ENCODE results near the gene POGZ.
"Not testable (repeated sequence)": the region's sequence is repeated elsewhere in the genome, so short reads cannot be mapped to it uniquely, and the experiment has no call there.

The POGZ gene

DNA sequence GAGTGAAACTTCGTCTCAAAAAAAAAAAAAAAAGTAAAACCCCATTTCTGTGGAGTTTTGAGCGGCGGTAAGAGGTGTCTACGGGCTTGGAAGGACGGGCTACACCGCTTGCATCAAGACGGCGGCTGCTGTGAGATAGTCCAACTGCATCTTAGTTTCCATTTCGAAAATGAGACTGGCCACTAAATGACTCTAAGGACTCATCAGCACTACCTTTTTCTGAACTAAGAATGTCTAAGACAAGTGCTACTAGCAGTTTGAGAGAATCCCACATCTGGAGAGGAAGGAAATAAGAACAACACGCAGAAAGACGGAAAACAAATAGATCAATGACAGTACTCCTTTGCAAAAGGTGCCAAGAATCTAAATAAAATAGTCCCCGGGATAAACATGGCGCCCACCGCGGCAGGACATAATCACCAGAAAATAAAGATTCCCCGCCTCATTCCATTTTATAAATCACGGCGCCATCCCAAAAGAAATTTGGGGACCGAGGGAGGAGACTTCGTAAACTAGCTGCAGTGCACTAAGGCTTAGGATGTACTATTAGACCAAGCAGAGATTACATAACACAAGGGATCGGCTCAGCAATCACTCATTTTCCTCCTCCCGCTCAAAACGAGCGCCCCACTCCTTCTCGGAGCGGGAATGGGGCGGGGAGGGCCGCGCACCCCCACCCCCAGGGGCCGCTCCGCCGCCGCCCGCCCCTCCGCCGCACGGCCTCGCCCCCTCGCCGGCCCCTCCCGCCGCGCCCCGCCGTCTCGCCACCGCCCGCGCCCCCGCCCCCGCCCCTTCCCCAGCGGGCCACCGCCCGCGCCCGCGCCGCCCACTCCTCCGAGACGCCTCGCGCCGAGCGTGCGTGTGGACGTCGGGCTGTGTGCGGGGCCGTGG is 1.1 kb downstream of the POGZ start:
- TF ChIP-seq Cebpa-rat (IDR thresholded peaks at IDR 0.05), result no peak
- no peaks in the 10 kb centered on the region for H3K9me3 ChIP-seq (replicated peaks in 1 of 11)
- peak overlapping the region; percentile 70 to 78 (median 75) for H3K4me3 ChIP-seq
- no peaks in the 10 kb centered on the region for H3K27me3 ChIP-seq
- peak overlapping the region; percentile 84 to 96 (median 90) for H3K4me2 ChIP-seq
- H4K20me1 ChIP-seq, result peaks cover 28 to 52% (median 44%) of the 10 kb centered on the region in 11 experiments; a peak in 21 of 22 replicates
- peaks cover 31 to 42% (median 39%) of the 10 kb centered on the region in 10 experiments for H3K4me1 ChIP-seq
- H3K9ac ChIP-seq, result peak overlapping the region; percentile 84 to 89 (median 87)
- peaks cover 7 to 19% (median 15%) of the 10 kb centered on the region in 11 experiments; a peak in 20 of 22 replicates for H3K36me3 ChIP-seq
- H3K27ac ChIP-seq, result peak overlapping the region; percentile 81 to 93 (median 87)

DNA sequence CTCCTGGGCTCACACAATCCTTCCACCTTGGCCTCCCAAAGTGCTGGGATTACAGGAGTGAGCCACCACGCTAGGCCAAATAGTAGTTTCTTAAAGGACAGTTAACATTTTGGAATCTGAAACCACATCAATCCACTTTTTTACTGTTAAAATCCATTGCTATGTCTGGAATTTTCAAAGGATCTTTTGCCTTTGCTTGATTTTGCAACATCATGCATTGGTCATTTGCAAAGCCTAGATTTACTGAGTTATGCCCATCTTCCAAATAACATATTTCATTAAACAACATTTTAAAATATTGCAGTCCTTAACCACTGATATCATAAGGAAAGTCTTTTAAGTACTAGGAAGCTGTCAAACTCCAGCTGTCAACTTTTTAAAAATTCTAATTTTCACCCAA is 3.3 kb downstream of the POGZ start:
- H3K4me2 ChIP-seq, result peak overlapping the region; percentile 84 to 96 (median 90)
- H3K9ac ChIP-seq, result no peak overlapping the region; a peak in 1 of 22 replicates
- TF ChIP-seq Cebpa-rat (IDR thresholded peaks at IDR 0.05), result no peak

DNA sequence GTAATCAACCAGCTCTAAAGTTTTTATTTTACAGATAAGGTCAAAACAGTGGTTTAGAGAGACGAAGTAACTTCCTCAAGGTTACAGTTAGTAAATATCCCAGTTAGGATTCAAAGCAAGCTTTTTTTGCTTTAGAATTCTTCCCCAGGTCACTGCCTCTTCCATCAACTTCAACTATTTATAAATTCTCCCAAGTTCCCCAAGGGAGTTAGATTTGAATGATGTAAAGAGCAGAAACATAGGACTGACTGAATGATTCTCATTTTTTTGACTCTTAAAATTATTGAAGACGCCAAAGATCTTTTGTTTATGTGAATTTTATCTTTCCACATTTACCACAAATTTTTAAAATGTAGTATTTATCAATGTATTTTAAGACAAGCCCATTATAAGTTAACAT is 4.1 kb downstream of the POGZ start:
- Histone ChIP-seq H3K9me3 (replicated peaks in 1 of 11) (no peaks in the 10 kb centered on the region), H4K20me1 (peaks cover 52 to 81% (median 73%) of the 10 kb centered on the region in 11 experiments), H3K4me1 (peaks cover 31 to 42% (median 39%) of the 10 kb centered on the region in 10 experiments), H3K4me3 (no peak overlapping the region), H3K4me2 (peak overlapping the region; percentile 67 to 96 (median 90); a peak in 21 of 22 replicates), H3K36me3 (peaks cover 25 to 48% (median 34%) of the 10 kb centered on the region in 11 experiments), H3K9ac (no peak overlapping the region), H3K27me3 (no peaks in the 10 kb centered on the region), H3K27ac (peak overlapping the region in 2 of 11 experiments; percentile 3 to 51; a peak in 4 of 22 replicates)
- no peak for TF ChIP-seq Cebpa-rat (IDR thresholded peaks at IDR 0.05)

More for the DNA sequence above, 3.3 kb downstream of the POGZ start:
- H4K20me1 ChIP-seq, result peaks cover 45 to 74% (median 66%) of the 10 kb centered on the region in 11 experiments
- H3K36me3 ChIP-seq, result peaks cover 18 to 40% (median 27%) of the 10 kb centered on the region in 11 experiments; a peak in 21 of 22 replicates
- no peaks in the 10 kb centered on the region for H3K27me3 ChIP-seq
- peak overlapping the region in 7 of 11 experiments; percentile 1 to 89 (median 41); a peak in 7 of 22 replicates for H3K27ac ChIP-seq
- H3K4me1 ChIP-seq, result peaks cover 31 to 42% (median 39%) of the 10 kb centered on the region in 10 experiments
- no peak overlapping the region for H3K4me3 ChIP-seq
- no peaks in the 10 kb centered on the region for H3K9me3 ChIP-seq (replicated peaks in 1 of 11)

DNA sequence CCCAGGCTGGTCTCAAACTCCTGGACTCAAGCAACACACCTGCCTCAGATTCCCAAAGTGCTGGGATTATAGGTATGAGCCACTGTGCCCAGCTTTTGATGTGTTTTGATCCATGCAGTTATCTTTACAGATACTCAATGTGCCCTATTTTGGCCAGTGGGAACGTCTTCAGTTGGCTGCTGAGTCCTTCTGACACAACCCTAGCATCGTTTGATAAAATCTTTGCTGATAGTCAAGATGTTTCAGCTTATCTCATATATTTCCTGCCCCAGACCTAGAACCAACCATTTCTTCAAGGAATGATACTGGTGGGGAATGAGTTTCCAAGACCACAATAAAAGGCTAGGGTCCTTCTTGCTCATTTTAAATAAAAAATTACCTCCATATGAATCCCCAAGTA is 11.6 kb downstream of the POGZ start:
- TF ChIP-seq Cebpa-rat (IDR thresholded peaks at IDR 0.05), result no peak
- Histone ChIP-seq H3K9ac (no peak overlapping the region), H3K4me1 (peaks cover 20 to 32% (median 27%) of the 10 kb centered on the region in 10 experiments), H3K9me3 (replicated peaks in 1 of 11) (peaks cover 0 to 4% (median 0%) of the 10 kb centered on the region in 11 experiments; a peak in 1 of 22 replicates), H3K36me3 (peaks cover 19 to 62% (median 46%) of the 10 kb centered on the region in 11 experiments), H3K27ac (no peak overlapping the region), H3K4me2 (no peak overlapping the region), H3K4me3 (no peak overlapping the region), H3K27me3 (no peaks in the 10 kb centered on the region), H4K20me1 (peaks cover 81 to 100% (median 99%) of the 10 kb centered on the region in 11 experiments)

DNA sequence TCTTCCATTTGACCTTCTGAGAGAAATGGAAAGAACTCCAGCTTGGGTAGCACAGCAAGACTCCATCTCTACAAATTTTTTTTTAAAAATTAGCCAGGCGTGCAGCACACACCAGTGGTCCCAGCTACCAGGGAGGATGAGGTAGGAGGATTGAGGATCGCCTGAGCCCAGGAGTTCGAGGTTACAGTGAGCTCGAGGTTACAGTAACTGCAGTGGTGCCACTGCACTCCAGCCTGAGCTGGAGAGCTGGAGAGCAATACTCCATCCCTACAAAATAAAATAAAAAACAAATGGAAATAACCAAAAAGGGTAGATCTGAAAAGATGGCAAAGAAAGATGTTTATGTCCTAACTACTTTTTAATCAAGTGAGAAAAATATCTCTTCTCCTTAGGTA is 14.5 kb downstream of the POGZ start:
- Histone ChIP-seq H3K9me3 (replicated peaks in 1 of 11) (peaks cover 0 to 4% (median 0%) of the 10 kb centered on the region in 11 experiments; a peak in 1 of 22 replicates), H4K20me1 (peaks cover 76 to 100% (median 96%) of the 10 kb centered on the region in 11 experiments), H3K27me3 (no peaks in the 10 kb centered on the region), H3K27ac (peak overlapping the region in 9 of 11 experiments; percentile 8 to 49 (median 28); a peak in 10 of 22 replicates), H3K9ac (peak overlapping the region in 8 of 11 experiments; percentile 11 to 55 (median 36); a peak in 7 of 22 replicates), H3K4me1 (peaks cover 20 to 44% (median 32%) of the 10 kb centered on the region in 10 experiments), H3K4me3 (no peak overlapping the region), H3K36me3 (peaks cover 30 to 64% (median 51%) of the 10 kb centered on the region in 11 experiments), H3K4me2 (peak overlapping the region; percentile 44 to 65 (median 47))
- TF ChIP-seq Cebpa-rat (IDR thresholded peaks at IDR 0.05), result no peak

DNA sequence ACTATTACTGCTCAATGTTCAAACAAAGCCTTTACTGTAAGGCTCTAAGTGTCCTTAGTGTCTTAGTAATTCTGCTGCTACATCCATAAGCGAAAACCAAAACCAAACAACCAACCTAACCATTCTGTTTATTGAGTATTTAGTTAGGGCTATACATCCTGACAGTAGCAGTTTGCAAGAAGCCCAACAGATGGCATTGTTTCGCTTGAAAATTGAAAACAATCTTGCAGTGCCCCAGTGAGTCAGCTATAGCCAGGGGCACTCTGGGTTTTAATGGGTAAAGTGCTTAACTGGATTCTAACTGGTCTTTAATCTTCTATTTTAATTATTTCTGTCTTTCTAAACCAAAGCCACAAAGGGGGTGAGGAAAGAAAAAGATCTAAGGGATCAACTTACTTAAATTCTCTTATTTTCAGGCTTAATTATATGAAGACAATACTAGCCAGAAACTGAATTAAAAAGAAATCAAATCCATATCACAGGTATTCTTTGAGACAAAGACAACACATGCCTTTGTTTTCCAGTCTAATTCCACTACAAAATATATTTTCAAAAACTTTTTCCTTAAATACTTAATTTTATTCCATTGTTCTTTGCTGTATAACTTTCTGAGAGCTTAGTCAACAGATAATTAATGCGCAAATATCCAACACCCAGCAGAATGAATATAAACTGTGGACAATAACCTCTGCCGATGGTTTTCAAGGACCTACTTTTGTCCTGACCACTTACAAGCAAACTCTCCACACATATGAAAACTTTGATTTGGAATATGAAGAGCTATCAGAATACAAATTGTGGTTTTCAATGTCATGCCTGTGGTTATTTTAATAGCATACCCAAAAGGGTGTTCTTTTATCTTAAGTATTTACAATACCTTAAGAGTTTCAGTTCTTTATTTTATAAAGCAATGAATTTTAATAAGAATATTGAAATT is 15.2 kb downstream of the POGZ start:
- Histone ChIP-seq H3K4me3 (no peak overlapping the region), H3K9me3 (replicated peaks in 1 of 11) (peaks cover 0 to 4% (median 0%) of the 10 kb centered on the region in 11 experiments; a peak in 1 of 22 replicates), H3K27me3 (no peaks in the 10 kb centered on the region), H4K20me1 (peaks cover 69 to 100% (median 96%) of the 10 kb centered on the region in 11 experiments), H3K4me2 (peak overlapping the region in 10 of 11 experiments; percentile 44 to 65 (median 46); a peak in 17 of 22 replicates), H3K27ac (peak overlapping the region in 6 of 11 experiments; percentile 8 to 49 (median 28); a peak in 7 of 22 replicates), H3K36me3 (peaks cover 30 to 64% (median 51%) of the 10 kb centered on the region in 11 experiments), H3K4me1 (peaks cover 20 to 50% (median 39%) of the 10 kb centered on the region in 10 experiments), H3K9ac (peak overlapping the region in 5 of 11 experiments; percentile 11 to 55 (median 29); a peak in 2 of 22 replicates)
- no peak for TF ChIP-seq Cebpa-rat (IDR thresholded peaks at IDR 0.05)

DNA sequence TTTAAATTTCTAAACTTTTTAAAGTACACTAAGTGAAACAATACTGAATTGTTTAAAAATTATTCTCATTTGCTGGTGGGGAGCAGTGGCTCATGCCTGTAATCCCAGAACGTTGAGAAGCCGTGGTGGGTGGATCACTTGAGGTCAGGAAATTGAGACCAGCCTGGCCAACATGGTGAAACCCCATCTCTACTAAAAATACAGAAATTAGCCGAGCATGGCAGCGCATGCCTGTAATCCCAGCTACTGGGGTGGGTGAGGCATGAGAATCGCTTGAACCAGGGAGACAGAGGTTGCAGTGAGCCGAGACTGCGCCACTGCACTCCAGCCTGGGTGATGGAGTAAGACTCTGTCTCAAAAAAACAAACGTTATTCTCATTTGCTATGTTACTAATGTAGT is 21.9 kb downstream of the POGZ start:
- Histone ChIP-seq H3K27ac (peak overlapping the region in 9 of 11 experiments; percentile 30 to 87 (median 79); a peak in 18 of 22 replicates), H3K9ac (peak overlapping the region in 9 of 11 experiments; percentile 18 to 74 (median 64); a peak in 16 of 22 replicates), H3K4me2 (peak overlapping the region; percentile 65 to 88 (median 74)), H3K36me3 (peaks cover 54 to 95% (median 71%) of the 10 kb centered on the region in 11 experiments), H4K20me1 (peaks cover 32 to 99% (median 84%) of the 10 kb centered on the region in 11 experiments; a peak in 21 of 22 replicates), H3K4me3 (peak overlapping the region in 4 of 10 experiments; percentile 2 to 29 (median 15); a peak in 6 of 20 replicates), H3K4me1 (peaks cover 34 to 62% (median 45%) of the 10 kb centered on the region in 10 experiments)
- H3K27me3 ChIP-seq; H3K9me3 ChIP-seq (replicated peaks in 1 of 11): not testable (repeated sequence)
- peak in 2 of 11 experiments; percentile 37 to 72; a peak in 4 of 22 replicates for TF ChIP-seq Cebpa-rat (IDR thresholded peaks at IDR 0.05)
